HG02973 (cell line): Measurements from ENCODE around the gene FGA.

Experiments used
- ATAC-seq: cut with Tn5 transposase; IDR thresholded peaks from one replicate; pipeline ENCODE4 v1.9.1; 2021; ENCODE audit warnings: moderate library complexity; ENCODE audit not compliant: unreplicated experiment

The FGA gene

DNA sequence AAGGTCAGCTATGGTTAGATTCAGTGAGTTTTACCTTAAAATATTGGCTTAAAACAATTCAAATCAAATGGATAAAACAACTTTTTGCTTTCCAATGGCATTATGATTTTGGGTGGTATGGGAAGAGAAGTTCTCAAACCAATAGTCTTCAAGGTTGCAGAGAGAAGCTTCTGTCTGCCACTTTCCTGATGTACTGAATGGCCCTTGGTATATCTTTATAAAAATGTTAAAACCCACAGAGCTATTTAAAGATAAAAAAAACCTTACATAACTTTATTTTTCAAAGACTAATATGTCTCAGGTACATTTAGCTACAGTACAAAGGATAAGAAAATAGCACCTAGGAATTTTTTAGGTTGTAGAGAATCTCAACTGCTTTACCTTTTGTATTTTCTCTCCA, 6.9 kb downstream of the FGA start:
- no peak for ATAC-seq

DNA sequence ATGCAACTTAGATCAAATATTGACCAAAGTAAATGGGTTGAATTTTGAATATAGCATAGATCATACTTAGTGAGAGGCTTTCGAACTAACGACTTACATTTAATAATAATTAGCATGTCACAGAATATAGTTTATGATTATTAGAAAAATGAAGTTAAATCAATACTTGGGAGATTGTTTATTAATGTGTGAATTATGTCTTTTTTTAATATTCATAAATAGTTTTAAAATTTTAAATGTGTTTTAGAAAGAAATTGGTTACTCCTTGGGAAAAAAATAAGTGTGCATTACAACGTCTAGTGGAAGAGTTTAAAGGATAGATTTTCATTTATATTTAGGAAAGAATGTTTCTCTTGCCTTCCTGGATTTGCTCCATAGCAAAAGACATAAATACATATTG, 7.3 kb downstream of the FGA start:
- no peak for ATAC-seq

- no peak for ATAC-seq
Measured at GRCh38 chr4:154582723-154583122, 7.8 kb downstream of the FGA start.

- ATAC-seq: no peak
Measured at GRCh38 chr4:154579927-154580326, 10.6 kb downstream of the FGA start.

GRCh38 chr4:154578919-154579318, 11.6 kb downstream of the FGA start:
- ATAC-seq: no peak

- ATAC-seq: no peak
Measured at GRCh38 chr4:154577324-154577723, 13.2 kb downstream of the FGA start.

DNA sequence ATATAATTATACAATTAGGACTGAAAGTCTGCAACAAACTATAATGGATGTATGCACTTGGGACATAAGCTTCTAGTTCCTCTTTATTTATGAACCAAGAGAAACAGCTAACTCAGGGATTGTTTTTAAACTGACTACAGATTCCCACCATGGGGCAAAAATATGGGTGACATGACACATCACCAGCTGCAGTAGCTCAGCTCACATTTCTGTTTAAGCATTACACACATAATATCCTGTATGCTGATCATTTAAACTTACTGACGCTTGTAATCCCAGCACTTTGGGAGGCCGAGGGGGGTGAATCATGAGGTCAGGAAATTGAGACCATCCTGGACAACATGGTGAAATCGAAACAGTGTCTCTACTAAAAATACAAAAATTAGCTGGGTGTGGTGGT, 16.2 kb downstream of the FGA start:
- no peak for ATAC-seq

- no peak for ATAC-seq
Measured at GRCh38 chr4:154573190-154573870, 17.2 kb downstream of the FGA start.

GRCh38 chr4:154569584-154569983, 21.0 kb downstream of the FGA start:
- ATAC-seq: no peak

DNA sequence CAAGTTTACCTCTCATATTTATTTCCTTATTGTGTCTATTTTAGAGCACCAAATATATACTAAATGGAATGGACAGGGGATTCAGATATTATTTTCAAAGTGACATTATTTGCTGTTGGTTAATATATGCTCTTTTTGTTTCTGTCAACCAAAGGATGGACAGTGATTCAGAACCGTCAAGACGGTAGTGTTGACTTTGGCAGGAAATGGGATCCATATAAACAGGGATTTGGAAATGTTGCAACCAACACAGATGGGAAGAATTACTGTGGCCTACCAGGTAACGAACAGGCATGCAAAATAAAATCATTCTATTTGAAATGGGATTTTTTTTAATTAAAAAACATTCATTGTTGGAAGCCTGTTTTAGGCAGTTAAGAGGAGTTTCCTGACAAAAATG, 21.5 kb downstream of the FGA start:
- no peak for ATAC-seq

DNA sequence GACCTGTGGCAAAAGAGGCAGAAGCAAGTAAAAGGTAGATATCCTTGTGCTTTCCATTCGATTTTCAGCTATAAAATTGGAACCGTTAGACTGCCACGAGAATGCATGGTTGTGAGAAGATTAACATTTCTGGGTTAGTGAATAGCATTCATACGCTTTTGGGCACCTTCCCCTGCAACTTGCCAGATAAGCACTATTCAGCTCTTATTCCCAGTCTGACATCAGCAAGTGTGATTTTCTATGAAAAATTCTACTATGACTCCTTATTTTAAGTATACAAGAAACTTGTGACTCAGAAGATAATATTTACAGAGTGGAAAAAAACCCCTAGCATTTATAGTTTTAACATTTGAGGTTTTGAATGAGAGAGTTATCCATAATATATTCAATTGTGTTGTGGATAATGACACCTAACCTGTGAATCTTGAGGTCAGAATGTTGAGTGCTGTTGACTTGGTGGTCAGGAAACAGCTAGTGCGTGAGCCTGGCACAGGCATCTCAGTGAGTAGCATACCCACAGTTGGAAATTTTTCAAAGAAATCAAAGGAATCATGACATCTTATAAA, 23.8 kb downstream of the FGA start:
- ATAC-seq: no peak

DNA sequence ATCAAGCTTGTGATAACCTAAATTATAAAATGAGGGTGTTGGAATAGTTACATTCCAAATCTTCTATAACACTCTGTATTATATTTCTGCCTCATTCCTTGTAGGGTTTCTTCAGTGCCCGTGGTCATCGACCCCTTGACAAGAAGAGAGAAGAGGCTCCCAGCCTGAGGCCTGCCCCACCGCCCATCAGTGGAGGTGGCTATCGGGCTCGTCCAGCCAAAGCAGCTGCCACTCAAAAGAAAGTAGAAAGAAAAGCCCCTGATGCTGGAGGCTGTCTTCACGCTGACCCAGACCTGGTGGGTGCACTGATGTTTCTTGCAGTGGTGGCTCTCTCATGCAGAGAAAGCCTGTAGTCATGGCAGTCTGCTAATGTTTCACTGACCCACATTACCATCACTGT, 24.8 kb downstream of the FGA start:
- ATAC-seq: no peak

- no peak for ATAC-seq
Measured at GRCh38 chr4:154564311-154564710, 26.2 kb downstream of the FGA start.

DNA sequence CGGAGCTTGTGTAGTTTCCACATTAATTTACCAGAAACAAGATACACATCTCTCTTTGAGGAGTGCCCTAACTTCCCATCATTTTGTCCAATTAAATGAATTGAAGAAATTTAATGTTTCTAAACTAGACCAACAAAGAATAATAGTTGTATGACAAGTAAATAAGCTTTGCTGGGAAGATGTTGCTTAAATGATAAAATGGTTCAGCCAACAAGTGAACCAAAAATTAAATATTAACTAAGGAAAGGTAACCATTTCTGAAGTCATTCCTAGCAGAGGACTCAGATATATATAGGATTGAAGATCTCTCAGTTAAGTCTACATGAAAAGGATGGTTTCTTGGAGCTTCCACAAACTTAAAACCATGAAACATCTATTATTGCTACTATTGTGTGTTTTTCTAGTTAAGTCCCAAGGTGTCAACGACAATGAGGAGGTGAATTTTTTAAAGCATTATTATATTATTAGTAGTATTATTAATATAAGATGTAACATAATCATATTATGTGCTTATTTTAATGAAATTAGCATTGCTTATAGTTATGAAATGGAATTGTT, 27.8 kb downstream of the FGA start, which contains the start of gene FGB:
FGB (plus strand) TSS at position 315 of the 558 bp plus-strand sequence; CDS start at position 323, 8 bp downstream.
- ATAC-seq: no peak

DNA sequence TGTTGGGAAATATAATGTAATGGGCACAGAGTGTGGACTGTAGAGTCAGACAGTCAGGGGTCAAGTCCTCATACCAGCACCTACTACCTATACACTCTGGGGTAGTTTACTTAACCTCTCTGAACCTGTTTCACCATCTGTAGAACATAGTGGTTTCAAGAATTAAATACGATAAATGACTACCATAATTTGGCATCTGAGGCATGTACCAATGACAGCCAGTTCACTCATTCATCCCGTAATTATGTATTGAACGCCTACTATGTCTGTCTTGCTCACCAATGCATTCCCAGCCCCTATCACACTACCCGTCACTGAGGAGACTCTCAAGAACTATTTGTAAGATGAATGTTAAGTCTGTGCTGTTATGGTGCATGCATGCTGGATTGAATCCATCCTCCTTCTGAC, 29.7 kb downstream of the FGA start:
- no peak for ATAC-seq

GRCh38 chr4:154560419-154560801, 30.1 kb downstream of the FGA start:
- no peak for ATAC-seq

- peak; percentile 79 for ATAC-seq
Measured at GRCh38 chr4:154559494-154560418, 30.8 kb downstream of the FGA start.

DNA sequence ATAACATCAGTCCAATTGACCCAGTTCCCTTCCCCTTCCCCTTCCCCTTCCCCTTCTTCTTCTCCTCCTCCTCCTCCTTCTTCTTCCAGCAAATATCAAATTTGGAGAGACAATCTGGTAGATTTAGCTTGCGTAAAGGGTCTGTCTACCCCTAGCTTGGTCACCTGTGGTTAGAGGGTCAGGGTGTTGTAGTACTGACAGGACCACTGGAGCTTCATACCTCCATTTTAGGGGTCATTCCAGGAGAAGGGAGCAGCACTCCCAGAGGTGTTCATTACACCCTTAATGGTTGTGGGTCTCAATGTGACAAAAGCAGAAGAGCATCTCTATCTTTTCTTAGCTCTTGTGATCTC, 31.4 kb downstream of the FGA start:
- peak; percentile 12 for ATAC-seq

DNA sequence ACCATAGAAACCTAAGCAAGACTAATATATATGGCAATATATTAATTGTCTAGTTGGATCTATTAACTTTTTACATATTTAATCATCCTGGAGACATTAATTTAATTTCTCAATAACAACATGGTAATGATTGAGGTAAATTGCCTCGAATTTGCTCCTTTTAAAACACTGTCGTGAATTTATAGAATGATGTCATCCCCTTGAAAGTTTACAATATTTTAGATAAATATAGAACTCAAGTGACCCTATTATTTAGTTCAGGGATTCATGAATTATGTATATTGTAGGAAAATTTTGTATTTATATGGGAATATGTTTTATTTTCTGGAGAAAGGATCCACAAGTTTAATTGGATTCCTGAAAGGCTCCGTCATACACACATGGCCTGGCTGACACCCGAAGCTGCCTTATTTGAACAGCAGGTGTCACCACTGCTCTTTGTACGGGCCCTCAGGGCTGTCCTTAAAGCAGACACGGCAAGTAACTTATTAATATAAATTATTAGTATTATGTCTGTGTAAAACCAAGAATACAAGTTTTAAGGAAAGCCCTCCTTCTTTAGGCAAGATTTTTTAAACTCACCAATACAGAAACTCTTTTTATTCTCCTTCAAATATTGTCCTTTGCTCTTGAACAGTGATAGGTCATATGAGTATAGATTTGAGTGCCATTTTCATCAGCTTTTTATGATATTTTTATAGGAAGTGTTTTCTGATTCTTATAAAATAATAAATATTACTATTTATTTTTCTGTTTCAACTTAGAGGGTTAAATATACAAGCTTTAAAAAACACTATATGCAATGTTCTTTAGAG, 38.5 kb downstream of the FGA start:
- ATAC-seq: peak; percentile 51

DNA sequence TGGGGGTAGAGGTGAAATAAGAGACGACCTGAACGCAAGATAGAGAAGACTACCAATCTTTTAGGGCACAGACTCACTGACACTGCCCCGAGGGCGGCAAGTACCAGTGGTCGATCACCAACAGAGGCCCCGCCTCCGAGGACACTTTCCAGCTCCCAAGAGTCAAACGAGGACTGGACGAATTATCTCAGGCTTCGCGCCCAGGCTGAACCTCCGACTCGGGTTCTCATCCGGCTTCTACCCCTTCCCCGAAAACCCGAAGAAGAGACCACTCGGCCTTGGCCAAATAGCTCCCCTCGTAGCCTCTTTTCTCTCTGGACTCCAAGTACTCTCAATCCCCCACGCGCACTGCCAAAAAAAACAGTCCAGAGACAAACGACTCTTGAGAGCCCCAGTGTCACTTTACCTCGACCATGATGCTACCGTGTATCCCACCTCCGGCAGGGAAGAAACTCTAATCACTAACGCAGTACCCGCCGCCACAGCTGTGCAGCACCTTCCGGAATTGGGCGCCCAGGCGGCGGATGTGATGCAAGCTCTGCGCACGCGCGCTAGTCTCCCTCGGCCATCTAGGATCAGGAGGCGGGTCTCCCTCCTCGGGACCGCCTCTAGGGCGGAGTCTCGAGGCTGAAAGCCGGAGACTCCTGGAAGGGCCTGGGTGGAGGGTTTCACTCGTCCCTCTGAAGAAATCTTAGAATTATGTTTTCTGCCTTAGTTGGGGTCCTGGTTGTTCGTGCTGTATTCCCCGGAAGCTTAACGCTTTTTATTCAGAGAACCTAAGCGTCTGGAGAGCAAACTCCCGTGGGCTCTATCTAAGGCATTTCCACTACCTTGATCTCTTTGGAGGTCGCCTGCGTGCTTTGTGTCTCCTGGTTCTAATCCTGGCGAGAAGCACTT, 40.4 kb downstream of the FGA start, which contains the start of gene PLRG1:
PLRG1 (minus strand) TSS at position 507 of the 897 bp plus-strand sequence; CDS start at position 415, 92 bp downstream.
- peak; percentile 97 for ATAC-seq
